Measurements from ENCODE around the gene PPIP5K2.

GRCh38 chr5:103145196-103145595 lies 25.1 kb downstream of the PPIP5K2 start:
- TF ChIP-seq CTCF (conservative IDR thresholded peaks at IDR 0.05; ENCODE audit: low read depth, low read length) (no peak), EZH2phosphoT487 (IDR thresholded peaks at IDR 0.05; ENCODE audit: borderline replicate concordance, low read length) (no peak)

Data from PC-3 (cell line).